Measurements from ENCODE around the gene TSPAN14. TPM values are rescaled to one million over a fixed set of nuclear protein-coding genes. Genes with fewer than 3 reads are reported as not detected.
A peak's percentile ranks its signal among the peaks of the same experiment; 100 is the strongest.

Gene TSPAN14
- total RNA-seq, 4 donors from 2014 or later, result 61.6 to 83.4 (median 77.9) TPM

DNA sequence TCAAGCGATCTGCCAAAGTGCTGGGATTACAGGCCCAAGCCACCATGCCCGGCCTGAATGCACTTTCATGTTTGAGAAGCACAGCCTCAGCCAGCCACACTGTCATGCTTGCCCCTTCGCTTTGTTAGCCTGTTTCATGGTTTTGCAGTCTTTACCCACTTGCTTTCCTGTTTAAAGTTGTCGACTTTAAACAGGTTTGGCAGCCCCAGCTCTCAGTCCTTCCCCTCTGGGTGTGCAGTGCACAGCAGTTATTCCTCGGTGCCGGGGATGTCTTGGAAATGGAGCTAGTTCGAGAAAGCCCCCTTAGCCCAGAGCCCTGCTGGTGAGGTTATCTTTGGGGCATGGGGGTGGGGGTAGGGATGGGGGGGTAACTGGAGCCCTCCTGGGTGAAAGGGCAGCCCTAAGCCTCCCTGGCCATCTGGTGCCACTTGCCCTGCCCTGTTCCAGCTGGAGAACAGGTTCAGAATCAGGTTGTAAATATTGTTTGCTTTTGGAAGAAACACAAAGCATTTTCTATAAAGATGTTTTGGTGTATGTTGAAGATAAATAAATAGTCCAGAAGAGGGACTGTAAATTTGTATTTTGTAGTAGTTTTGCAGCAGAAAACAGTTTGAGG is 14.8 kb downstream of the TSPAN14 start:
- peak in 1 of 2 donors; percentile 51 for DNase-seq
- peak overlapping the region; percentile 64 to 99 (median 93) for H3K27ac ChIP-seq
- intact Hi-C loops (cut with DNase I), result no loop called here
- H3K27me3 ChIP-seq, result no peaks in the 10 kb centered on the region
- no peaks in the 10 kb centered on the region for H3K9me3 ChIP-seq
- 39 to 54% methylated on average over 7 of the region's 7 CpGs for WGBS, 2 donors
- no peak overlapping the region for H3K4me3 ChIP-seq (replicated peaks in 1 of 3)
- TF ChIP-seq POLR2A (IDR thresholded peaks at IDR 0.05), result no peak
- TF ChIP-seq, protein P1, sequence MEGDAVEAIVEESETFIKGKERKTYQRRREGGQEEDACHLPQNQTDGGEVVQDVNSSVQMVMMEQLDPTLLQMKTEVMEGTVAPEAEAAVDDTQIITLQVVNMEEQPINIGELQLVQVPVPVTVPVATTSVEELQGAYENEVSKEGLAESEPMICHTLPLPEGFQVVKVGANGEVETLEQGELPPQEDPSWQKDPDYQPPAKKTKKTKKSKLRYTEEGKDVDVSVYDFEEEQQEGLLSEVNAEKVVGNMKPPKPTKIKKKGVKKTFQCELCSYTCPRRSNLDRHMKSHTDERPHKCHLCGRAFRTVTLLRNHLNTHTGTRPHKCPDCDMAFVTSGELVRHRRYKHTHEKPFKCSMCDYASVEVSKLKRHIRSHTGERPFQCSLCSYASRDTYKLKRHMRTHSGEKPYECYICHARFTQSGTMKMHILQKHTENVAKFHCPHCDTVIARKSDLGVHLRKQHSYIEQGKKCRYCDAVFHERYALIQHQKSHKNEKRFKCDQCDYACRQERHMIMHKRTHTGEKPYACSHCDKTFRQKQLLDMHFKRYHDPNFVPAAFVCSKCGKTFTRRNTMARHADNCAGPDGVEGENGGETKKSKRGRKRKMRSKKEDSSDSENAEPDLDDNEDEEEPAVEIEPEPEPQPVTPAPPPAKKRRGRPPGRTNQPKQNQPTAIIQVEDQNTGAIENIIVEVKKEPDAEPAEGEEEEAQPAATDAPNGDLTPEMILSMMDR (IDR thresholded peaks at IDR 0.05), result no peak
- H3K36me3 ChIP-seq, result no peaks in the 10 kb centered on the region
- H3K4me1 ChIP-seq, result peaks cover 96 to 100% of the 10 kb centered on the region in 2 donors

- Histone ChIP-seq H3K36me3 (no peaks in the 10 kb centered on the region), H3K27ac (peak overlapping the region; percentile 52 to 99 (median 93)), H3K9me3 (no peaks in the 10 kb centered on the region), H3K27me3 (no peaks in the 10 kb centered on the region), H3K4me3 (replicated peaks in 1 of 3) (no peak overlapping the region), H3K4me1 (peaks cover 95 to 100% of the 10 kb centered on the region in 2 donors)
- DNase-seq, result no peak
- intact Hi-C loops (cut with DNase I), result no loop called here
- TF ChIP-seq, protein P1 (IDR thresholded peaks at IDR 0.05), result no peak
- no peak for TF ChIP-seq POLR2A (IDR thresholded peaks at IDR 0.05)
- 94 to 99% methylated on average over 3 of the region's 3 CpGs for WGBS, 2 donors
Observed at GRCh38 chr10:80470266-80470665, 16.2 kb downstream of the TSPAN14 start.

- H3K27me3 ChIP-seq, result no peaks in the 10 kb centered on the region
- no peak overlapping the region for H3K4me3 ChIP-seq (replicated peaks in 1 of 3)
- DNase-seq, result peak in 1 of 2 donors; percentile 42
- peaks cover 92 to 98% of the 10 kb centered on the region in 2 donors for H3K4me1 ChIP-seq
- intact Hi-C loops (cut with DNase I), result no loop called here
- TF ChIP-seq POLR2A (IDR thresholded peaks at IDR 0.05), result no peak
- TF ChIP-seq, protein P1 (IDR thresholded peaks at IDR 0.05), result no peak
- H3K36me3 ChIP-seq, result no peaks in the 10 kb centered on the region
- H3K9me3 ChIP-seq, result no peaks in the 10 kb centered on the region
- peak overlapping the region; percentile 52 to 99 (median 93) for H3K27ac ChIP-seq
- WGBS, 2 donors, result 63 to 68% methylated on average over 3 of the region's 3 CpGs
Observed at GRCh38 chr10:80471001-80471400, 16.9 kb downstream of the TSPAN14 start.

DNA sequence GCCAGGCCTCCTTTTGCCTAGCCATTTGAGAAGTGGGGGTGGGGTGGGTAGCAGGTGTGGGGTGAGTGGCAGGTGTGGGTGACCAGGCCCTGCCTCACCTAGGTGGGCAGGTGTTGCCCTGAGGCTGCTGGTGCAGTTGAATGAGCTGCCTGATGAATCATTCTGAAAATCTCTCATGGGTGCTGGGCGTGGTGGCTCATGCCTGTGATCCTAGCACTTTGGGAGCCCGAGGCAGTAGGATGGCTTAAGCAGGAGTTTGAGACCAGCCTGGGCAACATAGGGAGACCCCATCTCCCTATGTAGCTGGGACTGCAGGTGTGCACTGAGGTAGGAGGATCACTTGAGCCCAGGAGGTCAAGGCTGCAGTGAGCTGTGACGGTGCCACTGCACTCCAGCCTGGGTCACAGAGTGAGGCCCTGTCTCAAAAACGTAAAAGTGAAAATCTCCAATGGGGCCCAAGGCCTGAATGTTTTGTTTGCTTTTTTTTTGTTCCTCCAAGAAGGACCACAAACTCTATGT is 17.7 kb downstream of the TSPAN14 start:
- H3K4me1 ChIP-seq, result peaks cover 85 to 92% of the 10 kb centered on the region in 2 donors
- peak in 1 of 2 donors; percentile 28 for DNase-seq
- no peak for TF ChIP-seq POLR2A (IDR thresholded peaks at IDR 0.05)
- TF ChIP-seq, protein P1 (IDR thresholded peaks at IDR 0.05), result no peak
- H3K27ac ChIP-seq, result peak overlapping the region; percentile 47 to 99 (median 93)
- no peaks in the 10 kb centered on the region for H3K9me3 ChIP-seq
- H3K27me3 ChIP-seq, result no peaks in the 10 kb centered on the region
- no peaks in the 10 kb centered on the region for H3K36me3 ChIP-seq
- 31 to 38% methylated on average over 2 to 4 of the region's 4 CpGs for WGBS, 2 donors
- intact Hi-C loops (cut with DNase I), result no loop called here
- no peak overlapping the region for H3K4me3 ChIP-seq (replicated peaks in 1 of 3)
